Measurements from ENCODE around the gene ALDOB.

ALDOB gene

DNA sequence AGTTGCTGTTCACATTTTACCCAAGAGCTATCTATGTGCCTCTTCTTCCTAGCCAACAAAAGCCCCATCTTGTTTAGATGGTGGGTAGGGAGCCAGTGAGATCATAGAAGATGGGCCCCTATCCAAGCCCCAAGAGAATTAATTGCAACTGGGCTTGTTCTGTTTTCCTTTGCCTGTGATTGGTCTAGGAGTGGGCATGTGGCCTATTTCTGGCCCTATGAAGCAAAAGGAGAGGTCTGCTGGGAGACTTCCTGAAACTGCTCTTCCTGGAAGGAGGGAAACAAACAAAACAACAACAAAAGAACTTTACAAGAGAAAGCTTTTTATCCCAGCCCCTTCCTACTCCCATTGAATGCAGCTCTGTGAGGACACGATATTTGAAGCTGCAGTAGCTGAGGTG lies 32.5 kb upstream of the ALDOB start:
- Histone ChIP-seq H3K27ac (ENCODE audit: extremely low read depth, low read depth, low read length) (no peak overlapping the region), H3K4me1 (ENCODE audit: control insufficient read depth, insufficient read depth, low read length) (no peaks in the 10 kb centered on the region), H3K4me3 (ENCODE audit: low read depth, low read length) (no peak overlapping the region), H3K9me3 (ENCODE audit: control insufficient read depth, insufficient read depth, low read depth, low read length) (no peaks in the 10 kb centered on the region), H3K36me3 (ENCODE audit: control insufficient read depth in 2 of 2, insufficient read depth in 1 of 2, low read length in 2 of 2) (peaks cover 0 to 7% of the 10 kb centered on the region in 2 experiments; a peak in 1 of 3 replicates)
- TF ChIP-seq, protein P1, sequence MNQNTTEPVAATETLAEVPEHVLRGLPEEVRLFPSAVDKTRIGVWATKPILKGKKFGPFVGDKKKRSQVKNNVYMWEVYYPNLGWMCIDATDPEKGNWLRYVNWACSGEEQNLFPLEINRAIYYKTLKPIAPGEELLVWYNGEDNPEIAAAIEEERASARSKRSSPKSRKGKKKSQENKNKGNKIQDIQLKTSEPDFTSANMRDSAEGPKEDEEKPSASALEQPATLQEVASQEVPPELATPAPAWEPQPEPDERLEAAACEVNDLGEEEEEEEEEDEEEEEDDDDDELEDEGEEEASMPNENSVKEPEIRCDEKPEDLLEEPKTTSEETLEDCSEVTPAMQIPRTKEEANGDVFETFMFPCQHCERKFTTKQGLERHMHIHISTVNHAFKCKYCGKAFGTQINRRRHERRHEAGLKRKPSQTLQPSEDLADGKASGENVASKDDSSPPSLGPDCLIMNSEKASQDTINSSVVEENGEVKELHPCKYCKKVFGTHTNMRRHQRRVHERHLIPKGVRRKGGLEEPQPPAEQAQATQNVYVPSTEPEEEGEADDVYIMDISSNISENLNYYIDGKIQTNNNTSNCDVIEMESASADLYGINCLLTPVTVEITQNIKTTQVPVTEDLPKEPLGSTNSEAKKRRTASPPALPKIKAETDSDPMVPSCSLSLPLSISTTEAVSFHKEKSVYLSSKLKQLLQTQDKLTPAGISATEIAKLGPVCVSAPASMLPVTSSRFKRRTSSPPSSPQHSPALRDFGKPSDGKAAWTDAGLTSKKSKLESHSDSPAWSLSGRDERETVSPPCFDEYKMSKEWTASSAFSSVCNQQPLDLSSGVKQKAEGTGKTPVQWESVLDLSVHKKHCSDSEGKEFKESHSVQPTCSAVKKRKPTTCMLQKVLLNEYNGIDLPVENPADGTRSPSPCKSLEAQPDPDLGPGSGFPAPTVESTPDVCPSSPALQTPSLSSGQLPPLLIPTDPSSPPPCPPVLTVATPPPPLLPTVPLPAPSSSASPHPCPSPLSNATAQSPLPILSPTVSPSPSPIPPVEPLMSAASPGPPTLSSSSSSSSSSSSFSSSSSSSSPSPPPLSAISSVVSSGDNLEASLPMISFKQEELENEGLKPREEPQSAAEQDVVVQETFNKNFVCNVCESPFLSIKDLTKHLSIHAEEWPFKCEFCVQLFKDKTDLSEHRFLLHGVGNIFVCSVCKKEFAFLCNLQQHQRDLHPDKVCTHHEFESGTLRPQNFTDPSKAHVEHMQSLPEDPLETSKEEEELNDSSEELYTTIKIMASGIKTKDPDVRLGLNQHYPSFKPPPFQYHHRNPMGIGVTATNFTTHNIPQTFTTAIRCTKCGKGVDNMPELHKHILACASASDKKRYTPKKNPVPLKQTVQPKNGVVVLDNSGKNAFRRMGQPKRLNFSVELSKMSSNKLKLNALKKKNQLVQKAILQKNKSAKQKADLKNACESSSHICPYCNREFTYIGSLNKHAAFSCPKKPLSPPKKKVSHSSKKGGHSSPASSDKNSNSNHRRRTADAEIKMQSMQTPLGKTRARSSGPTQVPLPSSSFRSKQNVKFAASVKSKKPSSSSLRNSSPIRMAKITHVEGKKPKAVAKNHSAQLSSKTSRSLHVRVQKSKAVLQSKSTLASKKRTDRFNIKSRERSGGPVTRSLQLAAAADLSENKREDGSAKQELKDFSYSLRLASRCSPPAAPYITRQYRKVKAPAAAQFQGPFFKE (tag by site-specific recombination; IDR thresholded peaks at IDR 0.05; ENCODE audit: borderline replicate concordance), result no peak
- TF ChIP-seq ZNF169 (tag by site-specific recombination; IDR thresholded peaks at IDR 0.05) (no peak), TRIM28 (IDR thresholded peaks at IDR 0.05; ENCODE audit: borderline replicate concordance, low read length) (no peak), YY1 (tag by site-specific recombination; IDR thresholded peaks at IDR 0.05) (no peak), ZNF501 (tag by site-specific recombination; IDR thresholded peaks at IDR 0.05) (no peak), ZNF48 (tag by site-specific recombination; IDR thresholded peaks at IDR 0.05) (no peak), ZNF223 (tag by site-specific recombination; IDR thresholded peaks at IDR 0.05) (no peak), ZNF133 (tag by site-specific recombination; IDR thresholded peaks at IDR 0.05) (no peak), GLI4 (tag by site-specific recombination; IDR thresholded peaks at IDR 0.05) (no peak), ZNF274 (IDR thresholded peaks at IDR 0.05; ENCODE audit: low read length) (no peak), ZNF274 (tag by site-specific recombination; IDR thresholded peaks at IDR 0.05; ENCODE audit: borderline replicate concordance) (no peak), ZNF629 (tag by site-specific recombination; IDR thresholded peaks at IDR 0.05) (no peak), ZNF768 (tag by site-specific recombination; IDR thresholded peaks at IDR 0.05) (no peak), SCRT1 (tag by site-specific recombination; IDR thresholded peaks at IDR 0.05; ENCODE audit: borderline replicate concordance) (no peak), ZNF121 (tag by site-specific recombination; IDR thresholded peaks at IDR 0.05) (no peak), ZNF530 (tag by site-specific recombination; IDR thresholded peaks at IDR 0.05; ENCODE audit: low read depth) (no peak), HOXA7 (CRISPR knock-in tag; IDR thresholded peaks at IDR 0.05; ENCODE audit: borderline replicate concordance) (no peak), ZNF416 (tag by site-specific recombination; IDR thresholded peaks at IDR 0.05) (no peak), ZNF174 (tag by site-specific recombination; IDR thresholded peaks at IDR 0.05) (no peak)
- TF ChIP-seq, protein P2, sequence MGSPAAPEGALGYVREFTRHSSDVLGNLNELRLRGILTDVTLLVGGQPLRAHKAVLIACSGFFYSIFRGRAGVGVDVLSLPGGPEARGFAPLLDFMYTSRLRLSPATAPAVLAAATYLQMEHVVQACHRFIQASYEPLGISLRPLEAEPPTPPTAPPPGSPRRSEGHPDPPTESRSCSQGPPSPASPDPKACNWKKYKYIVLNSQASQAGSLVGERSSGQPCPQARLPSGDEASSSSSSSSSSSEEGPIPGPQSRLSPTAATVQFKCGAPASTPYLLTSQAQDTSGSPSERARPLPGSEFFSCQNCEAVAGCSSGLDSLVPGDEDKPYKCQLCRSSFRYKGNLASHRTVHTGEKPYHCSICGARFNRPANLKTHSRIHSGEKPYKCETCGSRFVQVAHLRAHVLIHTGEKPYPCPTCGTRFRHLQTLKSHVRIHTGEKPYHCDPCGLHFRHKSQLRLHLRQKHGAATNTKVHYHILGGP (tag by site-specific recombination; IDR thresholded peaks at IDR 0.05), result no peak
- CTCF ChIA-PET, result interaction anchor here (0.9 to 15.0 kb wide), 6 partner anchors 9 to 65 kb away, joined by 3 to 396 read pairs (median 10); partner anchors contain the start of gene RNF20
- POLR2A ChIA-PET, result no interaction called here

DNA sequence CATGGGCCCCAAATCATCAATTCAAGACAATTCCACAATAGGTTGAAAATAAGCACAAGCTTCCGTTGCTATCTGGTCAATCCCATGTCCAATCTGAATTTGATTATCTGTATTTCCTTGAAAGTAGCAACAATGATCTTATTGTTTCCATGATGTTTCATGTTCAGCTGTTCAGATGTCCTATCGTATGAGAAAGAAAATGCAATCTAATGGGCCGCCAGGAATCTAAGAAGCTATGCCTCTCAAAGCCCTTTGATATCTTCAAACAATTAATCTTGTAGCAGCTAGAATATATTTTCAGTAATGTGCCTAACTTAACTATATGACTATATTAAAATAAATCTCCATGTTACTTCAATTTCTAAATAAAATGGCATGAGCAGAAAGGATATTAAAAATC lies 32.1 kb upstream of the ALDOB start:
- ChIA-PET CTCF (interaction anchor here (0.7 to 15.0 kb wide), 7 partner anchors 9 to 66 kb away, joined by 3 to 396 read pairs (median 8); partner anchors contain the start of gene RNF20), POLR2A (no interaction called here)
- TF ChIP-seq KLF7 (tag by site-specific recombination; IDR thresholded peaks at IDR 0.05; ENCODE audit: borderline replicate concordance), result no peak
- TF ChIP-seq ZNF423 (tag by site-specific recombination; IDR thresholded peaks at IDR 0.05), result no peak
- TF ChIP-seq ZNF341 (tag by site-specific recombination; IDR thresholded peaks at IDR 0.05; ENCODE audit: low read depth), result no peak
- no peak for TF ChIP-seq SALL2 (tag by site-specific recombination; IDR thresholded peaks at IDR 0.05; ENCODE audit: borderline replicate concordance)
- no peak for TF ChIP-seq ZNF658 (tag by site-specific recombination; IDR thresholded peaks at IDR 0.05)
- TF ChIP-seq ZNF843 (tag by site-specific recombination; IDR thresholded peaks at IDR 0.05), result no peak
- no peak for TF ChIP-seq ZNF394 (tag by site-specific recombination; IDR thresholded peaks at IDR 0.05; ENCODE audit: borderline replicate concordance)
- TF ChIP-seq IKZF3 (tag by site-specific recombination; IDR thresholded peaks at IDR 0.05), result no peak
- TF ChIP-seq SCRT1 (tag by site-specific recombination; IDR thresholded peaks at IDR 0.05; ENCODE audit: borderline replicate concordance), result no peak
- no peak for TF ChIP-seq ZNF184 (tag by site-specific recombination; IDR thresholded peaks at IDR 0.05)
- no peak for TF ChIP-seq GFI1B (tag by site-specific recombination; IDR thresholded peaks at IDR 0.05)

More for the DNA sequence above, 32.1 kb upstream of the ALDOB start:
- Histone ChIP-seq H3K4me1 (ENCODE audit: control insufficient read depth, insufficient read depth, low read length) (no peaks in the 10 kb centered on the region), H3K9me3 (ENCODE audit: control insufficient read depth, insufficient read depth, low read depth, low read length) (no peaks in the 10 kb centered on the region), H3K27ac (ENCODE audit: extremely low read depth, low read depth, low read length) (no peak overlapping the region), H3K36me3 (ENCODE audit: control insufficient read depth in 2 of 2, insufficient read depth in 1 of 2, low read length in 2 of 2) (peaks cover 0 to 3% of the 10 kb centered on the region in 2 experiments; a peak in 1 of 3 replicates), H3K4me3 (ENCODE audit: low read depth, low read length) (no peak overlapping the region)

Data from HEK293 (cell line).